HepG2 (cell line): ENCODE results near the gene ADM5. TPM values are rescaled to one million over a fixed set of nuclear protein-coding genes. Genes with fewer than 3 reads are reported as not detected.

Experiments
- AGO2 ChIP-seq: fragments of 200-400 bp; formaldehyde crosslinking; optimal IDR thresholded peaks from 2 replicates; pipeline ENCODE3; 2017; ENCODE audit warnings: mild to moderate bottlenecking, low read depth, low read length, moderate library complexity
- GABPB1 ChIP-seq: IDR thresholded peaks from 2 replicates; pipeline ENCODE4 v1.6.1; 2016; ENCODE audit warnings: mild to moderate bottlenecking, missing genetic modification reagents, moderate library complexity, missing compliant biosample characterization
- GLMP ChIP-seq: sonication (generic); formaldehyde crosslinking; IDR thresholded peaks from 2 replicates; pipeline ENCODE4 v1.9.0; 2021; ENCODE audit warnings: missing genetic modification reagents, mild to moderate bottlenecking, borderline replicate concordance
- KAT7 ChIP-seq: IDR thresholded peaks from 2 replicates; pipeline ENCODE4 v1.6.1; 2018; ENCODE audit warnings: borderline replicate concordance, missing compliant biosample characterization
- KMT2B ChIP-seq: IDR thresholded peaks from 2 replicates; pipeline ENCODE4 v1.6.1; 2016; ENCODE audit warnings: missing genetic modification reagents, missing compliant biosample characterization
- MEF2D ChIP-seq: sonication (generic); formaldehyde crosslinking; IDR thresholded peaks from 2 replicates; pipeline ENCODE4 v1.5.1; 2020; ENCODE audit warnings: mild to moderate bottlenecking, missing genetic modification reagents
- PAX8 ChIP-seq: sonication (generic); formaldehyde crosslinking; IDR thresholded peaks from 2 replicates; pipeline ENCODE4 v1.8.0; 2022; ENCODE audit warnings: mild to moderate bottlenecking, missing genetic modification reagents, borderline replicate concordance
- POLR2A ChIP-seq, 2 experiments: IDR thresholded peaks; 2 replicates each; pipeline ENCODE4 v1.6.1; 2011; ENCODE audit warnings: low read depth in 2 of 2, low read length in 2 of 2, mild to moderate bottlenecking in 1 of 2, moderate library complexity in 1 of 2; ENCODE audit not compliant: insufficient read depth in 1 of 2
- SKI ChIP-seq: fragments of 450-650 bp; IDR thresholded peaks from one replicate; pipeline ENCODE4 v1.6.1; 2018; ENCODE audit warnings: mild to moderate bottlenecking; ENCODE audit not compliant: partially characterized antibody
- ZNF335 ChIP-seq: sonication (generic); formaldehyde crosslinking; IDR thresholded peaks from 2 replicates; pipeline ENCODE4 v1.4.0; 2020; ENCODE audit warnings: missing genetic modification reagents
- ZNF552 ChIP-seq: sonication (generic); formaldehyde crosslinking; IDR thresholded peaks from 2 replicates; pipeline ENCODE4 v1.9.0; 2022; ENCODE audit warnings: missing genetic modification reagents, mild to moderate bottlenecking, borderline replicate concordance
- ZNF616 ChIP-seq: sonication (generic); formaldehyde crosslinking; IDR thresholded peaks from 2 replicates; pipeline ENCODE4 v1.5.0; 2020; ENCODE audit warnings: low read depth, mild to moderate bottlenecking, missing genetic modification reagents
- ZNF709 ChIP-seq: sonication (generic); formaldehyde crosslinking; IDR thresholded peaks from 2 replicates; pipeline ENCODE4 v1.5.0; 2020; ENCODE audit warnings: mild to moderate bottlenecking, missing genetic modification reagents
- ZNF710 ChIP-seq: sonication (generic); formaldehyde crosslinking; IDR thresholded peaks from 2 replicates; pipeline ENCODE4 v1.5.0; 2020; ENCODE audit warnings: mild to moderate bottlenecking, missing genetic modification reagents, borderline replicate concordance
- ZSCAN12 ChIP-seq: sonication (generic); formaldehyde crosslinking; IDR thresholded peaks from 2 replicates; pipeline ENCODE4 v1.9.0; 2021; ENCODE audit warnings: mild to moderate bottlenecking, missing genetic modification reagents
- polyA plus RNA-seq, 8 experiments: library from polyadenylated mRNA; depleted of rRNA in 3 of 8; stranded (reverse) in 7 of 8; unstranded in 1 of 8; fragments of >200 nt; fragmentation: Illumina TruSeq in 4 of 8; extraction: Trizol in 4 of 8; gene quantifications; 2 replicates each; pipeline versions ENCODE4 v1.2.1 to v1.2.3, GENCODE V29; 2011 to 2016; ENCODE audit warnings: low read depth in 4 of 8, missing spikeins in 1 of 8, mixed read lengths in 1 of 8; ENCODE audit not compliant: insufficient read depth in 1 of 8
- total RNA-seq, 5 experiments: library from RNA; depleted of rRNA; stranded (reverse); fragments of >200 nt; fragmentation: Illumina TruSeq; extraction: Trizol; gene quantifications; 2 replicates each; pipeline ENCODE4 v1.2.3, GENCODE V29; 2016; ENCODE audit warnings: low read depth in 1 of 5
- TF ChIP-seq, protein P1 (sequence below): sonication (generic); formaldehyde crosslinking; IDR thresholded peaks from 2 replicates; pipeline ENCODE4 v1.4.0; 2020; ENCODE audit warnings: low read depth, missing genetic modification reagents
- TF ChIP-seq, protein P2 (sequence below): sonication (generic); formaldehyde crosslinking; IDR thresholded peaks from 2 replicates; pipeline ENCODE4 v1.4.0; 2020; ENCODE audit warnings: missing genetic modification reagents, borderline replicate concordance
- TF ChIP-seq, protein P3 (sequence below): IDR thresholded peaks from 2 replicates; pipeline ENCODE4 v1.6.1; 2016; ENCODE audit warnings: missing genetic modification reagents, missing compliant biosample characterization

The ADM5 gene
- total and polyA plus RNA-seq, 2 of the 13 experiments (the other 11 are each of a cell fraction or from before 2014, with no cell fraction given) = 2.7 to 4.1 TPM

DNA sequence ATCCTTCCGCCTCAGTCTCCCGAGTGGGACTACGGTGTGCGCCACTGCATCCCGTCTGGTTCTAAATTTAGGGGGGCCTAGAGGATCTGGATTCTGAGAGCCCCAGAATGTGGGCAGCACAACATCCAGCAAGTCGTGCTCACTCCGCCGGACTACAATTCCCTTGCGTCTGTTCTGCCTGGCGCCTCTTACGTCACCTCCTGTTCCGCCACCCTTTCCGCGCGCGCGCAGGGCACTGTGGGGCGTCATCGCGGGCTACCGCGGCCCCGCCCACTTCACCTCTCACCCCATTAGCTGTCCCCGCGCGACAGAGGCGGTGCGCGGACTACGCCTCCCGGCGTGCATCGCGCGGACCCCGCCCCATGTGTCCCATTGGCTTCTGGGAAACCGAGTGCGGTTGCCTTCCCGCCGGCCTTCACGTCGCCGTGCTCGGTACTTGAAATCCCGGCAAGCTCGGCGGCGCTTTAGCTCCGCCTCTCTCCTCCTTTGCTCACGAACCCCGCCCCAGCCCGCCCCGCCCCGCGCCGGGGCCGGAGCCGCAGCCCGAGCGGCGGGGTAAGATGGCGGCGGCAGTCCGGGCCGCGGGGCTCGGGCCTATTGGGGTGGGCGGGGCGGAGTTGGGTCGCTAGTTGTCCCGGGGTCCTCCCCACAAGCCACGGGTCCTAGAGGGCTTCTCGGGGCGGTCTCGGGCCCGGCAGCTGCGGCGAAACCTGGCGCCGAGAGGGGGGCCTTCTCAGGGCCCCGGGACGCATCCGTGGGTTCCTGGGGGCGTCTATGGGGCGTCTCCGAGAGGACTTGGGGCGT, 47.5 kb upstream of the ADM5 start, which contains the start of gene SCAF1 (continued):
- TF ChIP-seq, protein P1, sequence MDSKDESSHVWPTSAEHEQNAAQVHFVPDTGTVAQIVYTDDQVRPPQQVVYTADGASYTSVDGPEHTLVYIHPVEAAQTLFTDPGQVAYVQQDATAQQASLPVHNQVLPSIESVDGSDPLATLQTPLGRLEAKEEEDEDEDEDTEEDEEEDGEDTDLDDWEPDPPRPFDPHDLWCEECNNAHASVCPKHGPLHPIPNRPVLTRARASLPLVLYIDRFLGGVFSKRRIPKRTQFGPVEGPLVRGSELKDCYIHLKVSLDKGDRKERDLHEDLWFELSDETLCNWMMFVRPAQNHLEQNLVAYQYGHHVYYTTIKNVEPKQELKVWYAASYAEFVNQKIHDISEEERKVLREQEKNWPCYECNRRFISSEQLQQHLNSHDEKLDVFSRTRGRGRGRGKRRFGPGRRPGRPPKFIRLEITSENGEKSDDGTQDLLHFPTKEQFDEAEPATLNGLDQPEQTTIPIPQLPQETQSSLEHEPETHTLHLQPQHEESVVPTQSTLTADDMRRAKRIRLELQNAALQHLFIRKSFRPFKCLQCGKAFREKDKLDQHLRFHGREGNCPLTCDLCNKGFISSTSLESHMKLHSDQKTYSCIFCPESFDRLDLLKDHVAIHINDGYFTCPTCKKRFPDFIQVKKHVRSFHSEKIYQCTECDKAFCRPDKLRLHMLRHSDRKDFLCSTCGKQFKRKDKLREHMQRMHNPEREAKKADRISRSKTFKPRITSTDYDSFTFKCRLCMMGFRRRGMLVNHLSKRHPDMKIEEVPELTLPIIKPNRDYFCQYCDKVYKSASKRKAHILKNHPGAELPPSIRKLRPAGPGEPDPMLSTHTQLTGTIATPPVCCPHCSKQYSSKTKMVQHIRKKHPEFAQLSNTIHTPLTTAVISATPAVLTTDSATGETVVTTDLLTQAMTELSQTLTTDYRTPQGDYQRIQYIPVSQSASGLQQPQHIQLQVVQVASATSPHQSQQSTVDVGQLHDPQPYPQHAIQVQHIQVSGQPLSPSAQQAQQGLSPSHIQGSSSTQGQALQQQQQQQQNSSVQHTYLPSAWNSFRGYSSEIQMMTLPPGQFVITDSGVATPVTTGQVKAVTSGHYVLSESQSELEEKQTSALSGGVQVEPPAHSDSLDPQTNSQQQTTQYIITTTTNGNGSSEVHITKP = peak; percentile 74; the same call in 1 of the 2 replicates
- TF ChIP-seq PAX8 (CRISPR knock-in tag) = 0 out of 2 replicates have a peak, but pooled peaks have one; percentile 18
- peak; percentile 64 for TF ChIP-seq SKI
- peak; percentile 72; the same call in 1 of the 2 replicates for TF ChIP-seq KMT2B (CRISPR knock-in tag)
- peak; percentile 48; the same call in 1 of the 2 replicates for TF ChIP-seq MEF2D (CRISPR knock-in tag)
- TF ChIP-seq ZNF710 = 0 out of 2 replicates have a peak, but pooled peaks have one; percentile 16
- TF ChIP-seq KAT7 = peak; percentile 70; the same call in 1 of the 2 replicates
- no peak for TF ChIP-seq ZNF616 (CRISPR knock-in tag)
- peak; percentile 97 for TF ChIP-seq GABPB1
- peak; percentile 37; the same call in 1 of the 2 replicates for TF ChIP-seq ZNF335
- no peak for TF ChIP-seq GLMP
- TF ChIP-seq, protein P2, sequence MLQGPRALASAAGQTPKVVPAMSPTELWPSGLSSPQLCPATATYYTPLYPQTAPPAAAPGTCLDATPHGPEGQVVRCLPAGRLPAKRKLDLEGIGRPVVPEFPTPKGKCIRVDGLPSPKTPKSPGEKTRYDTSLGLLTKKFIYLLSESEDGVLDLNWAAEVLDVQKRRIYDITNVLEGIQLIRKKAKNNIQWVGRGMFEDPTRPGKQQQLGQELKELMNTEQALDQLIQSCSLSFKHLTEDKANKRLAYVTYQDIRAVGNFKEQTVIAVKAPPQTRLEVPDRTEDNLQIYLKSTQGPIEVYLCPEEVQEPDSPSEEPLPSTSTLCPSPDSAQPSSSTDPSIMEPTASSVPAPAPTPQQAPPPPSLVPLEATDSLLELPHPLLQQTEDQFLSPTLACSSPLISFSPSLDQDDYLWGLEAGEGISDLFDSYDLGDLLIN (CRISPR knock-in tag) = peak; percentile 90; the same call in 1 of the 2 replicates
- peak; percentile 81 for TF ChIP-seq AGO2
- TF ChIP-seq POLR2A (IDR thresholded peaks at IDR 0.05; ENCODE audit: insufficient read depth in 1 of 2, low read depth in 2 of 2, low read length in 2 of 2) = peak; percentile 81 to 92
- no peak for TF ChIP-seq ZSCAN12 (CRISPR knock-in tag)
- TF ChIP-seq, protein P3, sequence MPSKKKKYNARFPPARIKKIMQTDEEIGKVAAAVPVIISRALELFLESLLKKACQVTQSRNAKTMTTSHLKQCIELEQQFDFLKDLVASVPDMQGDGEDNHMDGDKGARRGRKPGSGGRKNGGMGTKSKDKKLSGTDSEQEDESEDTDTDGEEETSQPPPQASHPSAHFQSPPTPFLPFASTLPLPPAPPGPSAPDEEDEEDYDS (CRISPR knock-in tag) = peak; percentile 65
- peak; percentile 64; the same call in 1 of the 2 replicates for TF ChIP-seq ZNF709 (CRISPR knock-in tag)
- TF ChIP-seq ZNF552 = 0 out of 2 replicates have a peak, but pooled peaks have one; percentile 40
